Neural progenitor cell (in vitro differentiated cells): Measurements from ENCODE around the gene KRTAP25-1.

Experiments used
- EZH2 ChIP-seq: fragments of 200-600 bp; sonication (generic); IDR thresholded peaks from 2 replicates; pipeline ENCODE4 v1.6.1; 2017; ENCODE audit warnings: antibody characterized with exemption, mild to moderate bottlenecking, moderate library complexity
- EZH2phosphoT487 ChIP-seq: fragments of 200-600 bp; sonication (generic); IDR thresholded peaks from 2 replicates; pipeline ENCODE4 v1.6.1; 2017; ENCODE audit warnings: antibody characterized with exemption
- TF ChIP-seq, protein P1 (sequence below): fragments of 200-600 bp; sonication (generic); IDR thresholded peaks from 2 replicates; pipeline ENCODE4 v1.5.1; 2017; ENCODE audit warnings: antibody characterized with exemption, mild to moderate bottlenecking

DNA sequence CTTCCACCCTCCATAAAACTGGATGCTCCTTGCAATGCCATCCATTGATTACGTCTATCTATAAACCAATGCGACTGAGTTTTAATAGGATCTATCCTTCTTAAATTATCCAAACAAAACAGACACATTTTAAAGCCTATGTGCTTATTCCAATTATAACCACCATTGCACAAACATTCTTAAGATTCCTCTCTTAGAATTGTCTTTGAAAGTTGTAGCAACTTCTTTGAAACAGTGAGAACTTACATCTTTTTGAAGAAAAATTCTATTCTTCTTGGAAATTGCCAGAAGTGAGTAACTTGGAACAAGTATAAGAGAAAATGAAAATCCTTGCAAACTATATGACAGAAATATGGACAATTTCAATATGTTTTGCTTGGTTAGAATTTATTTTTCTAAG is 30.9 kb upstream of the KRTAP25-1 start, which contains the start of gene KRTAP26-1:
- TF ChIP-seq, protein P1, sequence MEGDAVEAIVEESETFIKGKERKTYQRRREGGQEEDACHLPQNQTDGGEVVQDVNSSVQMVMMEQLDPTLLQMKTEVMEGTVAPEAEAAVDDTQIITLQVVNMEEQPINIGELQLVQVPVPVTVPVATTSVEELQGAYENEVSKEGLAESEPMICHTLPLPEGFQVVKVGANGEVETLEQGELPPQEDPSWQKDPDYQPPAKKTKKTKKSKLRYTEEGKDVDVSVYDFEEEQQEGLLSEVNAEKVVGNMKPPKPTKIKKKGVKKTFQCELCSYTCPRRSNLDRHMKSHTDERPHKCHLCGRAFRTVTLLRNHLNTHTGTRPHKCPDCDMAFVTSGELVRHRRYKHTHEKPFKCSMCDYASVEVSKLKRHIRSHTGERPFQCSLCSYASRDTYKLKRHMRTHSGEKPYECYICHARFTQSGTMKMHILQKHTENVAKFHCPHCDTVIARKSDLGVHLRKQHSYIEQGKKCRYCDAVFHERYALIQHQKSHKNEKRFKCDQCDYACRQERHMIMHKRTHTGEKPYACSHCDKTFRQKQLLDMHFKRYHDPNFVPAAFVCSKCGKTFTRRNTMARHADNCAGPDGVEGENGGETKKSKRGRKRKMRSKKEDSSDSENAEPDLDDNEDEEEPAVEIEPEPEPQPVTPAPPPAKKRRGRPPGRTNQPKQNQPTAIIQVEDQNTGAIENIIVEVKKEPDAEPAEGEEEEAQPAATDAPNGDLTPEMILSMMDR, result no peak
- TF ChIP-seq EZH2 (no peak), EZH2phosphoT487 (no peak)
